Neural progenitor cell (in vitro differentiated cells): ENCODE data around the gene DEFB121. TPM values are rescaled to one million over a fixed set of nuclear protein-coding genes. Genes with fewer than 3 reads are reported as not detected.
A peak's percentile ranks its signal among the peaks of the same experiment; 100 is the strongest.

ENCODE experiments used
- DNase-seq: peaks from one replicate; pipeline ENCODE4 v3.0.0-alpha.2; 2016; ENCODE audit warnings: low spot score
- H2AFZ ChIP-seq: fragments of 200-600 bp; sonication (generic); replicated peaks from 2 replicates; pipeline ENCODE4 v1.6.1; 2016; ENCODE audit warnings: antibody characterized with exemption
- H3F3A ChIP-seq: fragments of 200-600 bp; sonication (generic); 2 replicates; pipeline ENCODE4 v1.6.1; 2016; ENCODE audit warnings: antibody characterized with exemption, low read depth
- H3K27ac ChIP-seq: fragments of 200-600 bp; sonication (generic); 2 replicates; pipeline ENCODE4 v1.5.1; 2016; ENCODE audit warnings: mild to moderate bottlenecking
- H3K27me3 ChIP-seq: fragments of 200-600 bp; sonication (generic); 2 replicates; pipeline ENCODE4 v1.6.1; 2016; ENCODE audit warnings: mild to moderate bottlenecking, moderate library complexity
- H3K36me3 ChIP-seq: fragments of 200-600 bp; sonication (generic); 2 replicates; pipeline ENCODE4 v1.5.1; 2016
- H3K4me1 ChIP-seq: fragments of 200-600 bp; sonication (generic); 2 replicates; pipeline ENCODE4 v1.6.1; 2016; ENCODE audit warnings: mixed run types
- H3K4me2 ChIP-seq: fragments of 200-600 bp; sonication (generic); 2 replicates; pipeline ENCODE4 v1.6.1; 2016
- H3K4me3 ChIP-seq: fragments of 200-600 bp; sonication (generic); 2 replicates; pipeline ENCODE4 v1.5.1; 2016
- H3K79me2 ChIP-seq: fragments of 200-600 bp; sonication (generic); 2 replicates; pipeline ENCODE4 v1.6.1; 2016; ENCODE audit warnings: low read depth
- H3K9ac ChIP-seq: fragments of 200-600 bp; sonication (generic); 2 replicates; pipeline ENCODE4 v1.6.1; 2016
- H3K9me3 ChIP-seq: fragments of 200-600 bp; sonication (generic); 2 replicates; pipeline ENCODE4 v1.5.1; 2016; ENCODE audit warnings: low read depth
- H4K20me1 ChIP-seq: fragments of 200-600 bp; sonication (generic); 2 replicates; pipeline ENCODE4 v1.6.1; 2016; ENCODE audit warnings: low read depth
- H3K27ac Mint-ChIP-seq: 3 replicates; pipeline ENCODE4 v1.8.0; 2021; ENCODE audit warnings: mixed read lengths
- H3K27me3 Mint-ChIP-seq: 2 replicates; pipeline ENCODE4 v1.8.0; 2022; ENCODE audit warnings: low read depth, mild to moderate bottlenecking, inconsistent platforms, moderate library complexity, mixed read lengths; ENCODE audit not compliant: insufficient read depth
- H3K36me3 Mint-ChIP-seq: 3 replicates; pipeline ENCODE4 v1.8.0; 2021; ENCODE audit warnings: mixed read lengths
- H3K4me1 Mint-ChIP-seq: 3 replicates; pipeline ENCODE4 v1.8.0; 2021; ENCODE audit warnings: mixed read lengths
- H3K4me3 Mint-ChIP-seq: 3 replicates; pipeline ENCODE4 v1.8.0; 2021; ENCODE audit warnings: mild to moderate bottlenecking, moderate library complexity, mixed read lengths
- H3K9me3 Mint-ChIP-seq: 3 replicates; pipeline ENCODE4 v1.8.0; 2020; ENCODE audit warnings: mixed read lengths
- EZH2 ChIP-seq: fragments of 200-600 bp; sonication (generic); IDR thresholded peaks from 2 replicates; pipeline ENCODE4 v1.6.1; 2017; ENCODE audit warnings: antibody characterized with exemption, mild to moderate bottlenecking, moderate library complexity
- EZH2phosphoT487 ChIP-seq: fragments of 200-600 bp; sonication (generic); IDR thresholded peaks from 2 replicates; pipeline ENCODE4 v1.6.1; 2017; ENCODE audit warnings: antibody characterized with exemption
- total RNA-seq: library from RNA; depleted of rRNA; stranded (reverse); fragments of >200 nt; gene quantifications from 2 replicates; pipeline ENCODE4 v1.2.3, GENCODE V29; 2015; ENCODE audit warnings: low replicate concordance
- TF ChIP-seq, protein P1 (sequence below): fragments of 200-600 bp; sonication (generic); IDR thresholded peaks from 2 replicates; pipeline ENCODE4 v1.5.1; 2017; ENCODE audit warnings: antibody characterized with exemption, mild to moderate bottlenecking

Gene DEFB121
- total RNA-seq, 1 donor from 2014 or later: not detected

DNA sequence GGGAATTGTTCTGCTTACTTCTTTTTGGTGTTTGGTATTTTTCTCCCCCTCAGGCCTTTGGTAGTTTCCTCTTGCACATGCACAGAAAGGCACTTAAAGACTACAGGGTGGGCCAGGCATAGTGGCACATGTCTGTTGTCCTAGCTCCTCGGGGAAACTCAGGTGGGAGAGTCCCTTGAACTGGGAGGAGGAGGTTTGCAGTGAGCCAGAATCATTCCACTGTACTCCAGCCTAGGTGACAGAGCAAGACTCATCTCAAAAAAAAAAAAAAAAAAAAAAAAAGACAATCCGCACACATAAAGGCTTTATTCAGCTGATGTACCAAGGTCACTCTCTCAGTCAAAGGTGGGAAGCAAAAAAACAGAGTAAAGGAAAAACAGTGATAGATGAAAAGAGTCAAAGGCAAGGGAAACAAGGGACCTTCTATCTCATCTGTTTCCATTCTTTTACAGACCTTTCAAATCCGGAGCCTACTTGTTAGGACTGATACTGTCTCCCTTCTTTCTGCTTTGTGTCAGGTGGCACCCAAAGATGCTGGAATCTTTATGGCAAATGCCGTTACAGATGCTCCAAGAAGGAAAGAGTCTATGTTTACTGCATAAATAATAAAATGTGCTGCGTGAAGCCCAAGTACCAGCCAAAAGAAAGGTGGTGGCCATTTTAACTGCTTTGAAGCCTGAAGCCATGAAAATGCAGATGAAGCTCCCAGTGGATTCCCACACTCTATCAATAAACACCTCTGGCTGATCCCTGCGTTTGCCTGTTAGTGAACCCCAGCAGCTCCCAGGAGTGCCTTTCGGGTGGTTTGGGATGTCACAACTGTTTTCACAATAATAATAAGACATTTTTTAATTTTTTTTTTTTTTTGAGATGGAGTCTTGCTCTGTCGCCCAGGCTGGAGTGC, 43.7 kb upstream of the DEFB121 start:
- no peaks in the 10 kb centered on the region for H3K4me1 Mint-ChIP-seq
- peaks cover 12% of the 10 kb centered on the region for H3K9me3 Mint-ChIP-seq
- no peak overlapping the region for H3K27ac ChIP-seq
- no peaks in the 10 kb centered on the region for H4K20me1 ChIP-seq
- H3K4me1 ChIP-seq: no peaks in the 10 kb centered on the region
- DNase-seq: no peak
- no peak overlapping the region for H3K4me2 ChIP-seq
- no peak overlapping the region for H3K9ac ChIP-seq
- no peaks in the 10 kb centered on the region for H3K36me3 Mint-ChIP-seq
- H3F3A ChIP-seq: no peaks in the 10 kb centered on the region
- no peaks in the 10 kb centered on the region for H3K27me3 ChIP-seq
- peaks cover 13% of the 10 kb centered on the region for H3K27me3 Mint-ChIP-seq
- H3K36me3 ChIP-seq: no peaks in the 10 kb centered on the region
- H3K9me3 ChIP-seq: peaks cover 3% of the 10 kb centered on the region
- TF ChIP-seq EZH2phosphoT487: no peak
- TF ChIP-seq, protein P1, sequence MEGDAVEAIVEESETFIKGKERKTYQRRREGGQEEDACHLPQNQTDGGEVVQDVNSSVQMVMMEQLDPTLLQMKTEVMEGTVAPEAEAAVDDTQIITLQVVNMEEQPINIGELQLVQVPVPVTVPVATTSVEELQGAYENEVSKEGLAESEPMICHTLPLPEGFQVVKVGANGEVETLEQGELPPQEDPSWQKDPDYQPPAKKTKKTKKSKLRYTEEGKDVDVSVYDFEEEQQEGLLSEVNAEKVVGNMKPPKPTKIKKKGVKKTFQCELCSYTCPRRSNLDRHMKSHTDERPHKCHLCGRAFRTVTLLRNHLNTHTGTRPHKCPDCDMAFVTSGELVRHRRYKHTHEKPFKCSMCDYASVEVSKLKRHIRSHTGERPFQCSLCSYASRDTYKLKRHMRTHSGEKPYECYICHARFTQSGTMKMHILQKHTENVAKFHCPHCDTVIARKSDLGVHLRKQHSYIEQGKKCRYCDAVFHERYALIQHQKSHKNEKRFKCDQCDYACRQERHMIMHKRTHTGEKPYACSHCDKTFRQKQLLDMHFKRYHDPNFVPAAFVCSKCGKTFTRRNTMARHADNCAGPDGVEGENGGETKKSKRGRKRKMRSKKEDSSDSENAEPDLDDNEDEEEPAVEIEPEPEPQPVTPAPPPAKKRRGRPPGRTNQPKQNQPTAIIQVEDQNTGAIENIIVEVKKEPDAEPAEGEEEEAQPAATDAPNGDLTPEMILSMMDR: no peak
- no peak for TF ChIP-seq EZH2
- no peak overlapping the region for H3K4me3 ChIP-seq
- no peak overlapping the region for H3K4me3 Mint-ChIP-seq
- no peaks in the 10 kb centered on the region for H3K79me2 ChIP-seq
- H2AFZ ChIP-seq: no peak overlapping the region
- no peak overlapping the region for H3K27ac Mint-ChIP-seq

DNA sequence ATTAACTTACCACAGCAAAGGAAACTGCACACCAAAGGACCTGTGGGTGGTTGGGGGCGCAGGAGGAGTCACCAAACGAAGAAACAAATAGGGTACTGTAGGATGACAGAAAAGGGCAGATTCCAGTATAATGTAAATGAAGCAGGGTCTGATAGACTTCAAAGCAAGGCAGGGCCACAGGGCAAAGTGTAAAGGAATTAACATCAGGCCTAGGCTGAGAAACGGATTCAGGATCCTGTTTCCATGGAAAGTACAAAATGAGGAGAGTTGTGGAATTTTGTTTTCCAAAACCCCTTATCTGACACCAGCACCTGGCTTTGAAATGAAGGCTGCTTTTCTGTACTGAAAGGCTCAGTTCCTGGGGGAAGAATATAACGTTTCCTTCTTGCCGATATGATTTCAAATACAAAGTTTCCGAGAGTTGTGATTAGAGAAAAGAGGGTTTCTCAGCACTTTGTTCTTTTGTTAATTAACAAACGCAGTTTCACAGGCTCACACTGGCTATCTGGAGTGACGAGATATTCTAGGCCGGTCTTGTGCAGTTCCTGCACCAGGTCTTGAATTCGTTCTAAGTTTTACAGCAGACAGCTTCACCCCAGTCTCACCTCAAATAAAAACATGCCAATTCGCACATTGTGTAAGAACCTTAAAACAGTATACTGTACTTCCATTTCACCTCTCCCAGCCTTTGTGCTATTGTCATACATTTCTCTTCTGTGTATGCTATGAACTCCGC, 40.2 kb upstream of the DEFB121 start:
- Mint-ChIP-seq H3K36me3 (no peaks in the 10 kb centered on the region), H3K4me1 (no peaks in the 10 kb centered on the region), H3K4me3 (no peak overlapping the region), H3K27me3 (peaks cover 13% of the 10 kb centered on the region), H3K27ac (no peak overlapping the region), H3K9me3 (peaks cover 8% of the 10 kb centered on the region)
- Histone ChIP-seq H3K9ac (no peak overlapping the region), H3K27me3 (no peaks in the 10 kb centered on the region), H4K20me1 (no peaks in the 10 kb centered on the region), H3K79me2 (no peaks in the 10 kb centered on the region), H3K27ac (no peak overlapping the region), H3K4me3 (no peak overlapping the region), H2AFZ (no peak overlapping the region), H3F3A (no peaks in the 10 kb centered on the region), H3K4me1 (no peaks in the 10 kb centered on the region), H3K9me3 (peaks cover 7% of the 10 kb centered on the region), H3K36me3 (no peaks in the 10 kb centered on the region), H3K4me2 (no peak overlapping the region)
- TF ChIP-seq, protein P1: no peak
- TF ChIP-seq EZH2 (no peak), EZH2phosphoT487 (no peak)
- DNase-seq: no peak

DNA sequence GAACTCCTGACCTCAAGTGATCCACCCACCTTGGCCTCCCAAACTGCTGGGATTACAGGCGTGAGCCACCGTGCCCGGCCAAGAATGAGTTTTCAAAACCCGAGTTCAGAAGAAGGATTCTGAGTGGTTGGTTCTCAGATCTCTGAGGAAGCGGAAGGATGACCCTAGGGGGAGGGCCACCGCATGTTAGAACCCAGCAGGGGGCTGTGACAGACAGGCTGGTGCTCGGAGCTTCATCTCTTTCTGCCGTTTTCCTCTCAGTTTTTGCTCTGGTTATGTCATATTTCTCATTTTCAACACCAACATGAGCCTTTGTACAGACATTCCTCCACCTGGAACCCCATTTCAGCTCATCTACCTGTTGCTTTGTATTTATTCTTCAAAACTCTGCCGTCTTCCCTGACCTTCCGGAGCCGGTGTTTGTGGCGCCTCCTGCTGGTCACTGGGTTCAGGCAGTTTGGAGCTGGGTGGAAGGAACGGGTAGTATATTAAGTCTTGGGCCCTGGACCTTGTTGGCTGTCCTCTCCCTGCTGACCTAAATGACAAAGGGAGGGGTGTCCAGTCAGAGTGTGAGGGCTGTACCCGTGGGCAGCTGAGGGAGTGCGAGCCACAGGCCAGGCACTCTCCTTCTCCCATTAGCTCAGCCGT, 34.1 kb upstream of the DEFB121 start, which contains the start of gene DEFB123:
Gene DEFB123, plus strand, starts transcription at position 621 of the 648 bp plus-strand sequence. CDS start 67 bp downstream, outside the sequence.
- H3K4me3 ChIP-seq: no peak within 1 kb of the TSS
- TF ChIP-seq, protein P1: peak; percentile 4
- TF ChIP-seq EZH2phosphoT487: no peak
- no peak for TF ChIP-seq EZH2
- Mint-ChIP-seq H3K4me3 (no peak within 1 kb of the TSS), H3K4me1 (no peaks in the 10 kb centered on the region), H3K36me3 (no peaks in the 10 kb centered on the region), H3K27ac (no peak within 1 kb of the TSS), H3K9me3 (peaks cover 2% of the 10 kb centered on the region), H3K27me3 (peaks cover 9% of the 10 kb centered on the region)
- no peak within 1 kb of the TSS for H3K9ac ChIP-seq
- H3K36me3 ChIP-seq: no peaks in the 10 kb centered on the region
- peaks cover 12% of the 10 kb centered on the region for H3K9me3 ChIP-seq
- H3K79me2 ChIP-seq: no peaks in the 10 kb centered on the region
- no peak within 1 kb of the TSS for H2AFZ ChIP-seq
- no peak for DNase-seq
- H4K20me1 ChIP-seq: no peaks in the 10 kb centered on the region
- H3K27ac ChIP-seq: no peak within 1 kb of the TSS
- no peaks in the 10 kb centered on the region for H3F3A ChIP-seq
- H3K4me2 ChIP-seq: no peak within 1 kb of the TSS
- no peaks in the 10 kb centered on the region for H3K4me1 ChIP-seq
- H3K27me3 ChIP-seq: no peaks in the 10 kb centered on the region
